ENCODE measurements around the gene LIN37. TPM values are rescaled to one million over a fixed set of nuclear protein-coding genes. Genes with fewer than 3 reads are reported as not detected.

Gene LIN37
- total RNA-seq, 4 donors from 2014 or later: 5.7 to 13.4 (median 9.5) TPM

- peak overlapping the region; percentile 93 to 98 (median 96) for H3K27ac ChIP-seq
- H3K36me3 ChIP-seq: peaks cover 8 to 37% (median 21%) of the 10 kb centered on the region in 3 donors
- 32 to 61% methylated on average over 12 to 17 of the region's 17 CpGs for WGBS, 2 donors
- TF ChIP-seq POLR2A (IDR thresholded peaks at IDR 0.05): no peak
- no peaks in the 10 kb centered on the region for H3K9me3 ChIP-seq
- peak overlapping the region; percentile 27 to 94 (median 78) for H3K4me3 ChIP-seq
- no peaks in the 10 kb centered on the region for H3K27me3 ChIP-seq
- DNase-seq: no peak
- intact Hi-C loops (cut with DNase I): no loop called here
- H3K4me1 ChIP-seq: peaks cover 34 to 55% (median 37%) of the 10 kb centered on the region in 3 donors
Measured at GRCh38 chr19:35755131-35755549, 6.8 kb downstream of the LIN37 start.

GRCh38 chr19:35755550-35756376 lies 7.4 kb downstream of the LIN37 start:
- DNase-seq: no peak
- 20 to 50% methylated on average over 14 to 33 of the region's 74 CpGs for WGBS, 2 donors
- TF ChIP-seq CTCF (IDR thresholded peaks at IDR 0.05) (no peak), POLR2A (IDR thresholded peaks at IDR 0.05) (no peak)
- peak overlapping the region; percentile 93 to 98 (median 96) for H3K27ac ChIP-seq
- H3K4me1 ChIP-seq: peaks cover 32 to 53% (median 37%) of the 10 kb centered on the region in 3 donors
- H3K4me3 ChIP-seq: peak overlapping the region; percentile 27 to 94 (median 78)
- intact Hi-C loops (cut with DNase I): no loop called here
- H3K27me3 ChIP-seq: no peaks in the 10 kb centered on the region
- peaks cover 8 to 43% (median 21%) of the 10 kb centered on the region in 3 donors for H3K36me3 ChIP-seq
- no peaks in the 10 kb centered on the region for H3K9me3 ChIP-seq

GRCh38 chr19:35756377-35757230 lies 8.2 kb downstream of the LIN37 start, which contains the start of gene HSPB6:
TSS of gene HSPB6 (minus strand) at chr19:35757029. CDS start at chr19:35757008, 21 bp downstream.
- H3K27ac ChIP-seq: peak within 1 kb of the TSS; percentile 93 to 98 (median 96)
- H3K27me3 ChIP-seq: no peaks in the 10 kb centered on the region
- intact Hi-C loops (cut with DNase I): no loop called here
- H3K4me1 ChIP-seq: peaks cover 32 to 53% (median 37%) of the 10 kb centered on the region in 3 donors
- H3K4me3 ChIP-seq: peak within 1 kb of the TSS; percentile 69 to 94 (median 91)
- no peaks in the 10 kb centered on the region for H3K9me3 ChIP-seq
- TF ChIP-seq CTCF (IDR thresholded peaks at IDR 0.05) (no peak), POLR2A (IDR thresholded peaks at IDR 0.05) (peak in 2 of 4 donors; percentile 34 to 71)
- H3K36me3 ChIP-seq: peaks cover 8 to 48% (median 21%) of the 10 kb centered on the region in 3 donors
- 19 to 41% methylated on average over 11 to 13 of the region's 52 CpGs for WGBS, 2 donors
- DNase-seq: no peak

GRCh38 chr19:35757231-35757748 lies 8.9 kb downstream of the LIN37 start:
- Histone ChIP-seq H3K4me1 (peaks cover 32 to 53% (median 37%) of the 10 kb centered on the region in 3 donors), H3K9me3 (no peaks in the 10 kb centered on the region), H3K36me3 (peaks cover 8 to 48% (median 21%) of the 10 kb centered on the region in 3 donors), H3K27me3 (no peaks in the 10 kb centered on the region), H3K27ac (peak overlapping the region; percentile 93 to 98 (median 96)), H3K4me3 (peak overlapping the region; percentile 69 to 94 (median 91))
- no peak for DNase-seq
- intact Hi-C loops (cut with DNase I): no loop called here
- TF ChIP-seq POLR2A (IDR thresholded peaks at IDR 0.05) (no peak), CTCF (IDR thresholded peaks at IDR 0.05) (no peak)
- 5 to 20% methylated on average over 1 to 16 of the region's 19 CpGs for WGBS, 2 donors
